HG02759 (cell line): ENCODE data around the gene TNRC18.
"Not testable (repeated sequence)": the region's sequence is repeated elsewhere in the genome, so short reads cannot be mapped to it uniquely, and the experiment has no call there.

ENCODE experiments used
- ATAC-seq: cut with Tn5 transposase; IDR thresholded peaks from one replicate; pipeline ENCODE4 v1.9.1; 2021; ENCODE audit warnings: mild to moderate bottlenecking, moderate library complexity; ENCODE audit not compliant: unreplicated experiment

TNRC18 gene, protein sequence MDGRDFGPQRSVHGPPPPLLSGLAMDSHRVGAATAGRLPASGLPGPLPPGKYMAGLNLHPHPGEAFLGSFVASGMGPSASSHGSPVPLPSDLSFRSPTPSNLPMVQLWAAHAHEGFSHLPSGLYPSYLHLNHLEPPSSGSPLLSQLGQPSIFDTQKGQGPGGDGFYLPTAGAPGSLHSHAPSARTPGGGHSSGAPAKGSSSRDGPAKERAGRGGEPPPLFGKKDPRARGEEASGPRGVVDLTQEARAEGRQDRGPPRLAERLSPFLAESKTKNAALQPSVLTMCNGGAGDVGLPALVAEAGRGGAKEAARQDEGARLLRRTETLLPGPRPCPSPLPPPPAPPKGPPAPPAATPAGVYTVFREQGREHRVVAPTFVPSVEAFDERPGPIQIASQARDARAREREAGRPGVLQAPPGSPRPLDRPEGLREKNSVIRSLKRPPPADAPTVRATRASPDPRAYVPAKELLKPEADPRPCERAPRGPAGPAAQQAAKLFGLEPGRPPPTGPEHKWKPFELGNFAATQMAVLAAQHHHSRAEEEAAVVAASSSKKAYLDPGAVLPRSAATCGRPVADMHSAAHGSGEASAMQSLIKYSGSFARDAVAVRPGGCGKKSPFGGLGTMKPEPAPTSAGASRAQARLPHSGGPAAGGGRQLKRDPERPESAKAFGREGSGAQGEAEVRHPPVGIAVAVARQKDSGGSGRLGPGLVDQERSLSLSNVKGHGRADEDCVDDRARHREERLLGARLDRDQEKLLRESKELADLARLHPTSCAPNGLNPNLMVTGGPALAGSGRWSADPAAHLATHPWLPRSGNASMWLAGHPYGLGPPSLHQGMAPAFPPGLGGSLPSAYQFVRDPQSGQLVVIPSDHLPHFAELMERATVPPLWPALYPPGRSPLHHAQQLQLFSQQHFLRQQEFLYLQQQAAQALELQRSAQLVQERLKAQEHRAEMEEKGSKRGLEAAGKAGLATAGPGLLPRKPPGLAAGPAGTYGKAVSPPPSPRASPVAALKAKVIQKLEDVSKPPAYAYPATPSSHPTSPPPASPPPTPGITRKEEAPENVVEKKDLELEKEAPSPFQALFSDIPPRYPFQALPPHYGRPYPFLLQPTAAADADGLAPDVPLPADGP (N-terminal part only)

DNA sequence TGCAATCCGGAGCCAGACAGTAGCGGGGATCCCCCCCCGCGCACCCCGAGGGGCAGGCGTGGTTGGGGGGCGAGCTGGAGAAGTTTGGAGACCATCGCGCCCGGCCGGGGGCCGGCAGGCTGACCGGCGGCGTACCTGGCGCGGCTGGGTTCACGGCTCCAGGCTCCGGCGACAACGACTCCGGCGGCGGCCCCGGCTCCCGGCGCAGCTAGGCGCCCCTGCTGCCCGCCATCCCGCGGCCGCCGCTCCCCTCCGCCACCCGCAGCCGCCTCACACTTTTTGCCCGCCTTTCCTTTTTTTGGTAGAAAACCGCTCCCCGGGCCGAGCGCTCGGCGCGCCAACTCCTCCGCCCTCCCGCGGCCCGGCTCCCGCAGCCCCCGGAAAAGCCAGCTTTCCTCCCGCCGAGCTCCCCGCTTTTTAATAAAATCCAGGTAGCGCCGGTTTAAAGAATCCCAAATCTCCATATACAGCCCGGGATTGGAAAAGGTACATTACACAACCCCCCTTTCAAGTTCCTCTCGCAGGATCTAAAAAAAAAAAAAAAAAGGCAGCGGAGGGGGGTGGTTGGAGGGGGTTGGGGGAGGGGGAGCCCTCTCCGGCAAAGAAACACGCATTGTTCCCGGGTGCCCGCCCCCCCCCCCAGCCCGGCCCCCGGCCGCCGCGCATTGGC is at the start of gene TNRC18:
Gene TNRC18 (minus strand): TSS at position 529 of the 670 bp plus-strand sequence. CDS start 2,588 bp downstream, outside the sequence.
- no peak for ATAC-seq

- ATAC-seq, result no peak
These were observed 49.0 kb upstream of the TNRC18 start for GRCh38 chr7:5472432-5473315.

DNA sequence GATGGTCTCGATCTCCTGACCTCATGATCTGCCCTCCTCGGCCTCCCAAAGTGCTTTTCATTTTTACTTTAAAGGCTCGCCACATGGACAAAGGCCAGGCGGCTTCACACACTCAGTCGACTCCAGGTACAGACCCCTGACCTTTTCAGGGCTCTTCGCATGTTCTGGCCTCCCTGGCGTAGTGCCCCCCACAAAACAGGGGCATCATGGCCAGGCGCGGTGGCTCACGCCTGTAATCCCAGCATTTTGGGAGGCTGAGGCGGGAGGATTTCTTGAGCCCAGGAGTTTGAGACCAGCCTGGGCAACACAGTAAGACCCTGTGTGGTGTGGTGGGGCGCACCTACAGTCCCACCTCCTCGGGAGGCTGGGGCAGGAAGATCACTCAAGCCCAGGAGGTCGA is 48.0 kb upstream of the TNRC18 start:
- not testable (repeated sequence) for ATAC-seq

DNA sequence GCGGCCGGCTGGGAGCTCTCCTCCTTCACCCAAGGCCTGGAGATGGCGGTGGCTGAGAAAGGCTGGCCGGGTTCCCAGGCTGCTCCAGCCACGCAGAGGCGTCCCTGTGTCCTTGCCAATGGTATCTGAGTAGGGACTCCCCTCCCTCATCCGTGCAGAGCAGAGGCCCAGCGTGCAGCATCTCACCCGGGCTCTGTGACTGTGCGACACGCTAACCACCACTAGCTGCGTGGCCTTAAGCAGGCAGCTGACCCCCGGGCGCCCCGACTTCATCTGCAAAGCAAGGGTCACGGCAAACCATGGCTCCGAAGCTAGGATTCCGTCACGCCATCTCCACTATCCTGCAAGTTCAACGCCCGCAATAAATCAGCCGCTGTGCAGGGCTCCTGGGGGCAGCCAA is 47.2 kb upstream of the TNRC18 start:
- ATAC-seq, result no peak

GRCh38 chr7:5470167-5470532 is 46.5 kb upstream of the TNRC18 start:
- ATAC-seq, result no peak

- no peak for ATAC-seq
These were observed 45.9 kb upstream of the TNRC18 start for GRCh38 chr7:5469375-5470166.

DNA sequence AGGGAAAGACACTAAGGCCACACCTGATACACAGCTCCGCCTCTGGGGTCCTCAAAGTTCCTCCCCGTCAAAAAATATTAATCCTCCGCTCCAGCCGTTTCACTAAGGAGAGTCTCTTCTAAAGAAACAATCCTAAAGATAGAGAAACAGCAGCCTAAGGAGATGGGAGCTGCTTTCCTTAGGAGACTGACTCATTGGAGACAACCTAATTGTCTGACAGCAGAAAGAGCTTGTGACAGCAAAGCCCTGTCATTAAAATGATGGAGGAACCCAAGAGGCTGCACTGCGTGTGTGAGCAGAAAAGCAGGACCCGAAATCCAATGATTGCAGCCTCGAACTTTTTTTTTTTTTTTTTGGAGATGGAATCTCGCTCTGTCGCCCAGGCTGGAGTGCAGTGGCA is 44.0 kb upstream of the TNRC18 start:
- ATAC-seq, result no peak

DNA sequence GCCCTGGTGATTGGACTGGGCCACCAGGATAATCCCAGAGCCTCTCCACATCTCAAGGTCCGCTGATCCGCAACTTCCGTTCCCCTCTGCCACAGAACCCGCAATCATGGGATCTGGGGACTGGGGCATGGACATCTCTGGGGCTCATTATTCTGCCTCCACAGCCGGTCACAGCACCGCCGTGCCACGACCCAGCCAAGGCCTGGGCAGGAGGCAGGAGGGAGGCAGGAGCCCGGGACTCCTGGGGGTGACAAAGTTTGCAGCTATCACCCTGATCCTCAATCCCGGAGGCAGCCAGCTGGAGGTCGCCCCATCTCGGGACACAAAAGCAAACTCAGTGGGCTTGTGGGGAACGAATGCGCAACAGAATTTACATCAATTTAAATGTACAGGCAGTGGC is 42.9 kb upstream of the TNRC18 start:
- no peak for ATAC-seq

- ATAC-seq, result no peak
These were observed 39.4 kb upstream of the TNRC18 start for GRCh38 chr7:5463031-5463430.

DNA sequence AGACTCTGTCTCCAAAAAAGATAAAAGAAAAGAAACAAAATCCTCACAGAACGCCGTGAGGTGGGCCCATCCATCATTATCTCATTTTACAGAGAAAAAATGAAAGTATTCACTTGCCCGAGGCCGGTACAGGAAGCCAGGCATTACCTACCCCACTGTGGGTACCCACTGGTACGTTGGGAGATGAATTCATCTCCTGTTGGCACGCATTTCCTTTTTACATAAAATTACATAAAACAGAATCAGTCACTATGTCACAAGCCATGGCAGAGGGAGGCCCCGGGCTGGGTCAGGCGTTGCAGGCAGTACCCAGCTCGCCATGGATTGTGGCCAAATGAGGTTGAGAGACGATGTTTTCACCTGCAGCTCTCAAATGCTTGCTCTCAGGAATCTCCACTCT is 38.6 kb upstream of the TNRC18 start:
- no peak for ATAC-seq

- ATAC-seq, result no peak
These were observed 35.4 kb upstream of the TNRC18 start for GRCh38 chr7:5458921-5459480.

GRCh38 chr7:5457245-5457735 is 33.7 kb upstream of the TNRC18 start:
- ATAC-seq, result no peak

- ATAC-seq, result no peak
These were observed 32.8 kb upstream of the TNRC18 start for GRCh38 chr7:5456409-5456808.

DNA sequence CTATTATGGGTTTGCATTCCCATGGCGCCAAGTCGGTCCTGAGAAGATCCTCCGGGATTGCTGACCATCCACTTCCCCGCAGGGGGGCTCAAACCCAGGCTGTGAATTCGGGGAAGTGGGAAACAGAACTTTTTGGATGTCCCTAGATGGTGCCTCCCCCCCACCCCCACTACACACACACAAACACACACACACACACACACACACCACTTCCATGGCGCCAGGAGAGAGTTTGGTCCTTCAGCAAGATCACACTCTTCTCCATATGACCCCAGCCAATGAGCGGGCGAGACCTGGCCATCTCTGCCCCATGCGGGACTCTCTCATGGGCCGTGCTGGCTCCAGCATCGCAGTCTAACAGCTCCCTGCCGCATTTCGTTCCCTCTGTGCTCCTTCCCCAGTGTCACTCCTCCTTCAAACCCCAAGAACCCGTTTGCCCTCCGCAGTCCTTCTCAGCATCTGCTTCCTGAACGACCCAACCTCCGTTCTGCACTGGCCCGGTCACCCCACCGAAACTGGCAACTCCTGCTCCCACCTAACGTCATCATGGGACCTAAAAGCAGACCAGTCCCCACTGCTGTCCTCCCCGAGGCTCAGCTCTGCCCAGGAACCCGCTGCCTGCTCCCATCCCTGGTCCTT is 32.1 kb upstream of the TNRC18 start:
- no peak for ATAC-seq

DNA sequence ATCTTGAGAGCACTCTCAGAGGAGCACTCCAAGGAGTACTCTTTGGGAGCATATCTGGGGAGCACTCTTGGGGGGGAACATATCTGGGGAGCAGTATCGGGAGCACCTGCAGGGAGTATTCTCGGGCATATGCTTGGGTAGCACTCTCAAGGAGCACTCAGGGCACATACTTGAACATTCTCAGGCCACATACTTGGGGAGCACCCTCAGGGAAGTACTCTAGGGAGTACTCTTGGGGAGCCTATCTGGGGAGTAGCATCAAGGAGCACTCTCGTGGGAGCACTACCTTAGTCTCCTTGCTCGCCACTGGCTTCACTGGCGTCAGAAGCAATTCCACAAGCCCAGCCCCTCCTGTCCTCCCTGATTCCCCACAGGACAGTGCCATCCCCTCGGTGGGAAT is 31.5 kb upstream of the TNRC18 start:
- no peak for ATAC-seq

- no peak for ATAC-seq
These were observed 30.9 kb upstream of the TNRC18 start for GRCh38 chr7:5454485-5454884.

DNA sequence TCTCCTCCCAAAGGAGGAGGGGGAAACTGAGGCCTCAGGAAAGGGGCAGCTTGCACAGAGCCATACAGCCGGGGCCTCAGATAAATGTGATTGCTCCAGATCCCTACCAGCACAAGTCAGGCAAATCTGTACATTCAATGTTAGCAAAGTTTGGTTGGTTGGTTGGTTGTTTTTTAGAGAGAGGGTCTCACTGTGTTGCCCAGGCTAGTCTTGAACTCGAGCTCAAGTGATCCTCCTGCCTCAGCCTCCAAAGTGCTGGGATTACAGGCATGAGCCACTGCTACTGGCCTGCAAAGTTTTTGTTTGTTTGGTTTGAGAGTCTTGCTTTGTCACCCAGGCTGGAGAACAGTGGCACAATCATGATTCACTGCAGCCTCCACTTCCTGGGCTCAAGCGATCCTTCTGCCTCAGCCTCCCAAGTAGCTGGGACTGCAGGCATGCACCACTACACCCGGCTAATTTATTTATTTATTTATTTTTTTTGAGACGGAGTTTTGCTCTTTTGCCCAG is 30.0 kb upstream of the TNRC18 start:
- no peak for ATAC-seq

DNA sequence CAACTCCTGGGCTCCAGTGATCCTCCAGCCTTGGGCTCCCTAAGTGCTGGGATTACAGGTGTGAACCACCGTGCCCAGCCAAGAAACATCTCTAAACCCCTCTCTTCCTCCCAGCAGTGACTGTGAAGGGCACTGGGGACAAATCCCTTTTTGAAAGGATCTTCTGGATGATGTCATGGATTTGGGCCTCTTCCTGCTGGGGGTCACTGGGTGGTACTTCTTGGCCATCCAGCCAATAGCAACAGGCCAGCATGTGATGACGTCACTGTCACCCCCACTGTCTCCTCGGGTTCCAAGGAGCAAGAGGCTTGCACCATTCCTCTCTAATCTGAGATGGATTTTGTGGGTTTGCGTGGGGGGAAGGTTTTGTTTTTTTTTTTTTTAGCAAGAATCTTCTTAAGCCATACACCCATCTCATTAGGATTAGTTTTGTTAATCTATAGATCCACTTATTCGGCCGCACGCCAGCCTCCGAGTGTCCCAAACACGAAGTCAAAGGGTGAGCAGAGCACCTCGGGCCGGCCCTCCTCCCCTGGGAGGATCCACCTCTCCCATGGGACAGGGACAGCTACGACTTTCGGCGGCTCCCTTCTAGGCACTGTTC is 29.4 kb upstream of the TNRC18 start:
- ATAC-seq, result no peak
